HG03439 (cell line): ENCODE results near the gene TRMT2B.
"Not testable (repeated sequence)": the region's sequence is repeated elsewhere in the genome, so short reads cannot be mapped to it uniquely, and the experiment has no call there.

Source experiments
- ATAC-seq: cut with Tn5 transposase; IDR thresholded peaks from one replicate; pipeline ENCODE4 v1.9.1; 2021; ENCODE audit warnings: mild to moderate bottlenecking, moderate library complexity; ENCODE audit not compliant: unreplicated experiment

The TRMT2B gene

DNA sequence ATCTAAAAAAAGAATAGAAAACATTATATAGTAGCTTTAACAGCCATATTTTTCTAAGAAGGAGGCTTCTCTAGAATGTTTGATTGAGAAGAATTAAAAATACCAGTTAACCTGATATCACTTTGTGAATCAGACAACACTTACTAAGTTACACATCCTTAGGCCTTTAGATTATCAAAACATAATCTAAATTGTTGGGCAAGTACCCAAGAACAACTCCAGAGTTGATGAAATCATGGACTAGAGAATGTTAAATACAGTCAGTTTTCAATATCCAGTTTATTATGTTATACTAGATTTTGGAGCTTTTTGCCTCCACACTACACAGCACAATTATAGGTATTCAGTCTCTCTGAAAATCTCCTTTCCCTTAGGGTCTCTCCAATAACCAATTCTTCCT, 42.8 kb downstream of the TRMT2B start:
- no peak for ATAC-seq

GRCh38 chrX:100999451-100999850, 52.5 kb downstream of the TRMT2B start:
- ATAC-seq, result no peak

- ATAC-seq, result no peak
Observed at GRCh38 chrX:100995469-100995868, 56.4 kb downstream of the TRMT2B start.

DNA sequence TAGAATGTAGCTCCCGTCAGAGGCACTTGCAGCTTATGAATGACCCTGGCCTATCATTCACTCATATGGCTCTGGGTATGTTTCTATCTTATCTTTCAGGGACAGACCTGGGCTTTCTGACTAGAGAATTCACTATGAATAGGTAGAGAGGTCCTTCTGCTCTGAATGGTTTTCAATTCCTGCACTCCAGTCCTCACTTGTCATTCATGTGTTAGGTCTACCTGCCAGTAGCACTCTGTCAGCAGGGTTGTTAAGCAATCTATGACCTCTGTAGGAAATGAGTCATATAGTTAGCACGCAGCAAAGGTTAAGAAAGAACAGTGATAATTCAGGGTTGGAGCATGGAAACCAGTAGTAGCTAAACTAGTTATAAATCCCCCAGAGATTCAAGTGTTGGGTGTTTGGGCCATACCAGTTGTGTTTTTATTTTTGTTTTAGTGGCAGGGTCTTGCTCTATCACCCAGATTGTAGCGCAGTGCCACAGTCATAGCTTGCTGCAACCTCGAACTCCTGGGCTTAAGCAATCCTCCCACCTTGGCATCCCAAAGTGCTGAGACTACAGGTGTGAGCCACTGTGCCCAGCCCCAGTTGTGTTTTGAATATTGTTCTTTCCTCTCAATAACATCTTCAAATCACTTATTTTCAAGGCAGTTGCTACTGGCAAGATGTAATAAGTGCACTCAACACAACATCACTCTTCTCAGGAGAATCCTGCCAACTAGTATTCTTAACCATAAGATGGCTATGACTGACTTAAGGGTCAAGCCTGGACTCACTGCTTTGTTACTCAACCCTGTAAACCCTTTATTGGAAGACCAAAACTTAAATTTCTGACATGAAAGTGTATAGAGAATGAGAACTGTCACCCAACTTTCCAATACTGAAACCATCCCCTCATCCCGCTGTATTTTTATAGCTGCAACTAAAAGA, 57.3 kb downstream of the TRMT2B start:
- ATAC-seq, result peak; percentile 88

- ATAC-seq, result no peak
Observed at GRCh38 chrX:100990139-100990538, 61.8 kb downstream of the TRMT2B start.

DNA sequence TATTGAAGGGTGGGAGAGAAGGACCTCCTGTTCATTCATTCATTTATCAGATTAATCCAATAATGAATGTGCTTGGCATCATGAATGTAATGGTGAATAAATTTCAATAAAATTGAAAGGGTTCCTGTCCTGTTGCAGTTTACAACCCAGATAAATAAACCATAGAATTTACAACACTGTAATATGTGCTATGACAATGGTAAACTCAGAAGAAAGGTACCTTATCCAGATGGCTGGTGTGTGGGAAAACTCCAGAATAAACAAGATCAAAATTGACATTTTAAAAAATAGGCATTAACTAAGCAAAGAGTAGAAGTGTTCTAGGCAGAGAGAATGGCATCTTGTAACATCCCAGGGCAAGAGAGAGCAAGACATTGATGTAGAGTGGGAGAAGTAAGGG, 67.1 kb downstream of the TRMT2B start:
- no peak for ATAC-seq

DNA sequence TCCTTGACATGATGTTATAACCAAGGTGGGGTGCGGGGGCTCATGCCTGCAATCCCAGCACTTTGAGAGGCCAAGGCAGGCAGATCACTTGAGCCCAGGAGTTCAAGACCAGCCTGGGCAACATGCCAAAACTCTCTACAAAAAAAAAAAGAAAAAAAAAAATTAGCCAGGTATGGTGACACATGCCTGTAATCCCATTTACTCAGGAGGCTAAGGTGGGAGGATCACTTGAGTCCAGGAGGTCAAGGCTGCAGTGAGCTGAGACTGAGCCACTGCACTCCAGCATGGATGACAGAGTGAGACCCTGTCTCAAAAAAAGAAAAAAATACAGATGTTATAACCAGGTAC, 70.4 kb downstream of the TRMT2B start:
- not testable (repeated sequence) for ATAC-seq

GRCh38 chrX:100980608-100981497, 71.1 kb downstream of the TRMT2B start:
- no peak for ATAC-seq

GRCh38 chrX:100979881-100980607, 71.9 kb downstream of the TRMT2B start:
- no peak for ATAC-seq

DNA sequence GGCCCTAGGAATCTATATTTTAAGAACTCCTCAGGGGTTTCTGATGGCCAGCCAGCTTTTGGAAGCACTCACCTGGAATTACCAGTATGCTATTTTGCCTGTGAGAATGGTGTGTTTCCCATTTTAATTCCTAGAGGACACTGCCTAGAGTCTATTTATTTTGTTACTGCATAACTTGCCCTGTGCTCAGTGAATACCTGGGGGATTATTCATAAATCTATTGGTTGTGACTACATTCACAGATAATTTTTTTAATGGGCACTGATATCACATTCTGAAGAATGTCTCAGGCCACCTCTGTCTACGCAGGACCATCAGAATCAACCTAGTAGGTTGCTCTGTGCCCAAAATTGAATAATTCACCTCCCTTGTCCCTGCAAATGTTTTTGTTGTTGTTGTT, 75.7 kb downstream of the TRMT2B start:
- no peak for ATAC-seq

DNA sequence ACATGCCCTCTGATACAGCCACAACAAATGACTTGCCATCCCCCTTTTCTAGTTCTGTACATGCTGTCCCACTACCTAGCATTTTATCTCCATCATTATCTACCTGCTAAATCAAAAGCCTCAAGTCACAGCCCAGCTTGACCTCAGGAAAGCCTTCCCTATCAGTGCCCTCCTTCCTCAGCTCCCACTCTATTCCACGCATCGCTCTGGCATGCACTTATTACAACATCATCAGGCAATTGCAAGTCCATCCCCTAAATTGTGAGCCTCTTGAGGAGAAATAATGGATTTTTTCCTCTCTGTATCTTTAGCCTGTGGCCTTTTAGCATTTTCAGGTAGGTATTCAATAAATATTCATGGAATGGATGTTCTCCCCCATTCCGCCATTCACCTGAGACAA, 76.7 kb downstream of the TRMT2B start:
- no peak for ATAC-seq

DNA sequence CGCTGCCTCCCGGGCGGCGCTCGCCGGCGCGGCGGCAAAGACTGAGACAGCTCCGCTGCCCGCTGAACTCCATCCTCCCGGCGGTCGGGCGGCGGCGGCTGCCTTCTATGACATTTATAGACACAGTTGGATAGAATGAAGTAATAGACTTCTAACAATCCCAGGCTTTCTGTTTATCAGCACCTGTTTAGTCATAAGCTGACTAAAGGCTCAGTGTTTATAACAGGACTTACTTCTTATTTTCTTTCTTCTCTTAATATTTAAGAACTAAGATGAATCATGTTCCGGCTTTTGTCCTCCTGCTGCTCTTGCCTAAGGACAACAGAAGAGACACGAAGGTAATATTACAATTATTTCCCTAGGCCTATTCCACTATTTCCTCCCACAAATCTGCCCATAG, 78.5 kb downstream of the TRMT2B start:
- no peak for ATAC-seq

- ATAC-seq, result no peak
Observed at GRCh38 chrX:100969936-100970335, 82.0 kb downstream of the TRMT2B start.

DNA sequence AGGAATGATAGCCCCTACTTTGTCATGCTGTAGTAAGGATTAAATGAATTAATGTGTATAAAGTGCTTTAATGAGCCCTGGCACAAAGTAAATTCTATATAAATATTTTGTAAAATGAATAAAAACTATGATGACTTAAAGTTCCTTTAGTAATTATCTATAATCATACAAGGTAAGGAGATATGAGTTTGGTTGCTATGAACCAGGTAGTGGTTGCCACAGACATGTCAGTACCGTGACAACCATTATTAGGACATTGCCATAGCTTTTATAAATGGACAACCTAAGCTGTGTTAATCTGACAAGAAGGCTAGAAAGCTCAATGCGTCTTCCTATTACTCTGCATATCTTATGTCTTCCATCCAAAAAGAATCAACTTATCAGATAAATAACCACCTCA, 82.5 kb downstream of the TRMT2B start, which contains the start of gene ARL13A:
Gene ARL13A, plus strand, starts transcription at position 301 of the 400 bp plus-strand sequence. CDS start 3,982 bp downstream, outside the sequence.
- ATAC-seq, result no peak

GRCh38 chrX:100964362-100964761, 87.5 kb downstream of the TRMT2B start:
- no peak for ATAC-seq

GRCh38 chrX:100962811-100963210, 89.1 kb downstream of the TRMT2B start:
- no peak for ATAC-seq
